Neural progenitor cell (in vitro differentiated cells): ENCODE data around the gene KCNMA1. TPM values are rescaled to one million over a fixed set of nuclear protein-coding genes. Genes with fewer than 3 reads are reported as not detected.
A peak's percentile ranks its signal among the peaks of the same experiment; 100 is the strongest.

ENCODE experiments used
- DNase-seq: peaks from one replicate; pipeline ENCODE4 v3.0.0-alpha.2; 2016; ENCODE audit warnings: low spot score
- H2AFZ ChIP-seq: fragments of 200-600 bp; sonication (generic); replicated peaks from 2 replicates; pipeline ENCODE4 v1.6.1; 2016; ENCODE audit warnings: antibody characterized with exemption
- H3F3A ChIP-seq: fragments of 200-600 bp; sonication (generic); 2 replicates; pipeline ENCODE4 v1.6.1; 2016; ENCODE audit warnings: antibody characterized with exemption, low read depth
- H3K27ac ChIP-seq: fragments of 200-600 bp; sonication (generic); 2 replicates; pipeline ENCODE4 v1.5.1; 2016; ENCODE audit warnings: mild to moderate bottlenecking
- H3K27me3 ChIP-seq: fragments of 200-600 bp; sonication (generic); 2 replicates; pipeline ENCODE4 v1.6.1; 2016; ENCODE audit warnings: mild to moderate bottlenecking, moderate library complexity
- H3K36me3 ChIP-seq: fragments of 200-600 bp; sonication (generic); 2 replicates; pipeline ENCODE4 v1.5.1; 2016
- H3K4me1 ChIP-seq: fragments of 200-600 bp; sonication (generic); 2 replicates; pipeline ENCODE4 v1.6.1; 2016; ENCODE audit warnings: mixed run types
- H3K4me2 ChIP-seq: fragments of 200-600 bp; sonication (generic); 2 replicates; pipeline ENCODE4 v1.6.1; 2016
- H3K4me3 ChIP-seq: fragments of 200-600 bp; sonication (generic); 2 replicates; pipeline ENCODE4 v1.5.1; 2016
- H3K79me2 ChIP-seq: fragments of 200-600 bp; sonication (generic); 2 replicates; pipeline ENCODE4 v1.6.1; 2016; ENCODE audit warnings: low read depth
- H3K9ac ChIP-seq: fragments of 200-600 bp; sonication (generic); 2 replicates; pipeline ENCODE4 v1.6.1; 2016
- H3K9me3 ChIP-seq: fragments of 200-600 bp; sonication (generic); 2 replicates; pipeline ENCODE4 v1.5.1; 2016; ENCODE audit warnings: low read depth
- H4K20me1 ChIP-seq: fragments of 200-600 bp; sonication (generic); 2 replicates; pipeline ENCODE4 v1.6.1; 2016; ENCODE audit warnings: low read depth
- H3K27ac Mint-ChIP-seq: 3 replicates; pipeline ENCODE4 v1.8.0; 2021; ENCODE audit warnings: mixed read lengths
- H3K27me3 Mint-ChIP-seq: 2 replicates; pipeline ENCODE4 v1.8.0; 2022; ENCODE audit warnings: low read depth, mild to moderate bottlenecking, inconsistent platforms, moderate library complexity, mixed read lengths; ENCODE audit not compliant: insufficient read depth
- H3K36me3 Mint-ChIP-seq: 3 replicates; pipeline ENCODE4 v1.8.0; 2021; ENCODE audit warnings: mixed read lengths
- H3K4me1 Mint-ChIP-seq: 3 replicates; pipeline ENCODE4 v1.8.0; 2021; ENCODE audit warnings: mixed read lengths
- H3K4me3 Mint-ChIP-seq: 3 replicates; pipeline ENCODE4 v1.8.0; 2021; ENCODE audit warnings: mild to moderate bottlenecking, moderate library complexity, mixed read lengths
- H3K9me3 Mint-ChIP-seq: 3 replicates; pipeline ENCODE4 v1.8.0; 2020; ENCODE audit warnings: mixed read lengths
- CTCF ChIP-seq: fragments of 200-600 bp; sonication (generic); IDR thresholded peaks from 2 replicates; pipeline ENCODE4 v1.5.1; 2017; ENCODE audit warnings: antibody characterized with exemption, mild to moderate bottlenecking
- EZH2 ChIP-seq: fragments of 200-600 bp; sonication (generic); IDR thresholded peaks from 2 replicates; pipeline ENCODE4 v1.6.1; 2017; ENCODE audit warnings: antibody characterized with exemption, mild to moderate bottlenecking, moderate library complexity
- EZH2phosphoT487 ChIP-seq: fragments of 200-600 bp; sonication (generic); IDR thresholded peaks from 2 replicates; pipeline ENCODE4 v1.6.1; 2017; ENCODE audit warnings: antibody characterized with exemption
- total RNA-seq: library from RNA; depleted of rRNA; stranded (reverse); fragments of >200 nt; gene quantifications from 2 replicates; pipeline ENCODE4 v1.2.3, GENCODE V29; 2015; ENCODE audit warnings: low replicate concordance

KCNMA1 gene
- total RNA-seq, 1 donor from 2014 or later, result 2.4 TPM

GRCh38 chr10:77605466-77605865 is 32.1 kb downstream of the KCNMA1 start:
- H4K20me1 ChIP-seq, result no peaks in the 10 kb centered on the region
- Mint-ChIP-seq H3K9me3 (no peaks in the 10 kb centered on the region), H3K27ac (peak overlapping the region; percentile 18), H3K27me3 (peaks cover 4% of the 10 kb centered on the region), H3K36me3 (no peaks in the 10 kb centered on the region), H3K4me1 (peaks cover 25% of the 10 kb centered on the region), H3K4me3 (no peak overlapping the region)
- H3K4me1 ChIP-seq, result peaks cover 8% of the 10 kb centered on the region
- no peaks in the 10 kb centered on the region for H3K79me2 ChIP-seq
- H3K4me3 ChIP-seq, result no peak overlapping the region
- no peaks in the 10 kb centered on the region for H3K36me3 ChIP-seq
- DNase-seq, result peak; percentile 64
- H3F3A ChIP-seq, result no peaks in the 10 kb centered on the region
- H3K9me3 ChIP-seq, result no peaks in the 10 kb centered on the region
- no peak overlapping the region for H3K27ac ChIP-seq
- H3K9ac ChIP-seq, result no peak overlapping the region
- H2AFZ ChIP-seq, result no peak overlapping the region
- no peaks in the 10 kb centered on the region for H3K27me3 ChIP-seq
- H3K4me2 ChIP-seq, result no peak overlapping the region
- peak; percentile 50 for TF ChIP-seq CTCF
- no peak for TF ChIP-seq EZH2phosphoT487

DNA sequence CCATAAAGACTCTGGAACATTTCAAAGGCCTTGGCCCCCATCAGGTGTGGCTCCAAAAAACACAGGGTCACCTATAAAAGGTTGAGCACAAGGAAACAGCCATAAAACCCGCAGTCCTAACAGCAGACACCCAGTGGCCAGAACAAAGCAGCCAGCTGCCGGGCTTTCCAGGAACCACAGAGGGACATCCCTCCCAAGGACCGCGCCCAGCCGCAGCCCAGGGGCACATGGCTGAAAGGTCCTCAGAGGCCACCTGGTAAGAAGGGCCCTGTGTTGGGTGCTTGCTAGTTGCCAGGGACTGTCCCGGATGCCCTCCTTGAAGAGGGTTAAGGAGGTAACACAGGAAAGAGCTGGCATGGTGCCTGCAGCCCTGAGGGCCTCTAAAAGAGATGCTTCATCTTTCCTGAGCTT is 32.7 kb downstream of the KCNMA1 start:
- no peaks in the 10 kb centered on the region for H3K9me3 ChIP-seq
- no peaks in the 10 kb centered on the region for H3K36me3 ChIP-seq

GRCh38 chr10:77604063-77604462 is 33.5 kb downstream of the KCNMA1 start:
- H3K36me3 Mint-ChIP-seq, result no peaks in the 10 kb centered on the region
- DNase-seq, result no peak
- H3K27ac ChIP-seq, result no peak overlapping the region
- peaks cover 8% of the 10 kb centered on the region for H3K4me1 ChIP-seq
- TF ChIP-seq EZH2, result no peak
- no peak for TF ChIP-seq EZH2phosphoT487
- TF ChIP-seq CTCF, result no peak
- no peaks in the 10 kb centered on the region for H3K36me3 ChIP-seq
- H3K9ac ChIP-seq, result no peak overlapping the region
- no peaks in the 10 kb centered on the region for H3K9me3 ChIP-seq
- no peak overlapping the region for H3K4me2 ChIP-seq
- H3K27ac Mint-ChIP-seq, result no peak overlapping the region
- H3K27me3 ChIP-seq, result no peaks in the 10 kb centered on the region
- no peaks in the 10 kb centered on the region for H3F3A ChIP-seq
- no peak overlapping the region for H3K4me3 Mint-ChIP-seq
- H3K79me2 ChIP-seq, result no peaks in the 10 kb centered on the region
- H4K20me1 ChIP-seq, result no peaks in the 10 kb centered on the region
- no peak overlapping the region for H3K4me3 ChIP-seq
- H2AFZ ChIP-seq, result no peak overlapping the region
- H3K27me3 Mint-ChIP-seq, result no peaks in the 10 kb centered on the region
- no peaks in the 10 kb centered on the region for H3K9me3 Mint-ChIP-seq
- H3K4me1 Mint-ChIP-seq, result peaks cover 20% of the 10 kb centered on the region

More for the DNA sequence above, 32.7 kb downstream of the KCNMA1 start:
- H3K4me1 Mint-ChIP-seq, result peaks cover 23% of the 10 kb centered on the region
- peaks cover 3% of the 10 kb centered on the region for H3K27me3 Mint-ChIP-seq
- Histone ChIP-seq H2AFZ (no peak overlapping the region), H3F3A (no peaks in the 10 kb centered on the region), H3K27ac (no peak overlapping the region), H3K27me3 (no peaks in the 10 kb centered on the region), H3K4me1 (peaks cover 8% of the 10 kb centered on the region), H3K4me3 (no peak overlapping the region), H3K4me2 (no peak overlapping the region), H4K20me1 (no peaks in the 10 kb centered on the region), H3K9ac (no peak overlapping the region), H3K79me2 (no peaks in the 10 kb centered on the region)
- no peak overlapping the region for H3K4me3 Mint-ChIP-seq
- no peaks in the 10 kb centered on the region for H3K36me3 Mint-ChIP-seq
- H3K27ac Mint-ChIP-seq, result no peak overlapping the region
- H3K9me3 Mint-ChIP-seq, result no peaks in the 10 kb centered on the region
- no peak for DNase-seq
- TF ChIP-seq CTCF, result no peak
- no peak for TF ChIP-seq EZH2phosphoT487
- TF ChIP-seq EZH2, result no peak
